HL-60/S4 treated with phorbol 12-myristate 13-acetate at 8.2 ng/mL for 4 days and 3 days (cell line): ENCODE measurements around the gene BTN2A1.
"Not testable (repeated sequence)": the region's sequence is repeated elsewhere in the genome, so short reads cannot be mapped to it uniquely, and the experiment has no call there.

Experiments used
- in situ Hi-C: fragments of 300-500 bp; cut with MboI; formaldehyde crosslinking; loops from 2 replicates; pipeline ENCODE4 v1.15.0; 2022; ENCODE audit warnings: low sequenced_read_pairs

The BTN2A1 gene

GRCh38 chr6:26457806-26458688, at the start of gene BTN2A1:
Gene BTN2A1 (plus strand): TSS chr6:26457955. CDS start chr6:26458637, 682 bp downstream.
- in situ Hi-C loops = no loop called here

DNA sequence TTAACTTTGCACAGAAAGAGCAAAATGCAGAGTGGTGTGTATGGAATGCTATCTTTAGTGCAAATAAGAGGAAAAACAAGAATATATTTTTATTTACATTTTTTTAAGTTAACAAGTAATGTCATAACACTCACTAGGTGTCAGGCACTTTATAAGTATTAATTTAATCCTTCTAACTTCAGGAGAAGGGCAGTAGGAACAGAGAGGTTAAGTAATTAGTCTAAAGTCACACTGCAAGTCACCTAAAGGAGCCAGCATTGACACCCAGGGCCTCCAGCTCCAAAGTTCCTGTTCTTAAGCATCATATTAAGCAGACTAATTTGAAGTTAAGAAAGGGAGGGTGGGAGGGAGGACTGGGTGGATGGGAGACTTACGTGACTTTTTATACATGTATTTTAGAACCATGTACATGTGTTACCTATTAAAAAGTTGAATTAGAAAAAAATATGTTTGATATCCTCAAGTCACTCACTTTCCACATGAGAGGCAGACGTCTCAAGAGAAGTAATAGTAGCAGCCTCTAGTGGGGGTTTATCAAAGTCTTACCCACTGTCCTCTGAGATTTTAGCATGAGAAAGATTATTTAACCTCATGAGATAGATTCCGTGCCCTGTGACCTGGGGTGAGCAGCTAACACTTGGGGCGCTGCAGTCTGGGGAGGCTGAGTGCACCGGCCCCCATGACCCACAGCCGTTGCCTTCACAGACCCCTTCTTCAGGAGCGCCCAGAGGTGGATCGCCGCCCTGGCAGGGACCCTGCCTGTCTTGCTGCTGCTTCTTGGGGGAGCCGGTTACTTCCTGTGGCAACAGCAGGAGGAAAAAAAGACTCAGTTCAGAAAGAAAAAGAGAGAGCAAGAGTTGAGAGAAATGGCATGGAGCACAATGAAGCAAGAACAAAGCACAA, 48.7 kb upstream of the BTN2A1 start:
- in situ Hi-C loops = no loop called here

DNA sequence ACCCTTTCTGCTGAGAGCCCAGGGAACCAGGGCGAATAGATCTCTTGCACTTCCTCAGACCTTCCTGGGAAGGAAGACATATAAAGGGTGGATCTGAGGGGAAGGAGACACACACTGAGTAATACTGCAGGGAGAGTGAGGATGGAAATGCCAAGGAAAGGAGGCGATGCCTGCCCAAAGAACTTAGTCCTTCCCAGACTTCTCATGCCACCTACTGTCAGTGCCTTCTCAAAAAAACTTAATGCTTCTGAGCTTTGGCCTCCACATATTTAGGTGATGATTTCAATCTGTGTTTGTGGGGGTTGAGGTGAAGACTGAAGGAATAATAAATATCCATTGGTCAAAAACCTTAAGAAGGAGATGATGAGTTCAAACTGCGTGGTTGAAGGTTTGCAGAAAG, 46.0 kb upstream of the BTN2A1 start:
- in situ Hi-C loops = no loop called here

DNA sequence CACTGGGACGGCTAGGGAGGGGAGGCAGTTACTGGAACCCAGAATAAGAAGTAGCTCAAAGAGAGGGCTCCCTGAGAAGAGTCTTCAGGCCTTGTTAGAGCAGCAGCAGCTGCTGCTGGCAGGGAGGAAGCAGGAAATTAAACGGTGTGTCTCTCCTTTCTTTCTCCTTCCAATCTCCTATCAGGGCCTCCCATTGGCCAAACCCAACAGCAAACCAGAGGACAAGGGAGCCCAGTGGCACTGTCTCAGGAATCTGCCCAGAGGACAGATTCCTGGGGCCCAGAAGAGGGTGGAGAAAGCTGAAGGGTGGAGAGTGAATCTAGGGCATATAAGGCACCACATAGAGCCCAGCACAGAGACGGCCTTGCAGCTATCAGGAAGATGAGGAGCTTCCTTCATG, 45.5 kb upstream of the BTN2A1 start:
- in situ Hi-C loops = no loop called here

- in situ Hi-C loops = no loop called here
These were observed 44.8 kb upstream of the BTN2A1 start for GRCh38 chr6:26412954-26413353.

DNA sequence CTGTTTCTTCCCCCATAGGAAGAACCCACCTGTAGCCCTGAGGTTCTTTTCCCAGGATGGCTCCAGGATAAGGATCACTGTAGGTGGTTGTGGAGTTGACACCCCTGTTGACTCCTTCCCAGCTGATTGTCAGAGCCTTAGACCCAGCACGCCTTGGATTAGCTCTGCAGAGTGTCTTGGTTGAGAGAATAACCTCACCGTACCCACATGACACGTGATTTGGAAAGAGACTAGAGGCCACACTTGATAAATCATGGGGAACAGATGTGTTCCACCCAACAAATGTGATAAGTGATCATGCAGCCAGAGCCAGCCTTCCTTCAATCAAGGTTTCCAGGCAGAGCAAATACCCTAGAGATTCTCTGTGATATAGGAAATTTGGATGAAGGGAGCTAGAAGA, 43.5 kb upstream of the BTN2A1 start:
- in situ Hi-C loops = no loop called here

DNA sequence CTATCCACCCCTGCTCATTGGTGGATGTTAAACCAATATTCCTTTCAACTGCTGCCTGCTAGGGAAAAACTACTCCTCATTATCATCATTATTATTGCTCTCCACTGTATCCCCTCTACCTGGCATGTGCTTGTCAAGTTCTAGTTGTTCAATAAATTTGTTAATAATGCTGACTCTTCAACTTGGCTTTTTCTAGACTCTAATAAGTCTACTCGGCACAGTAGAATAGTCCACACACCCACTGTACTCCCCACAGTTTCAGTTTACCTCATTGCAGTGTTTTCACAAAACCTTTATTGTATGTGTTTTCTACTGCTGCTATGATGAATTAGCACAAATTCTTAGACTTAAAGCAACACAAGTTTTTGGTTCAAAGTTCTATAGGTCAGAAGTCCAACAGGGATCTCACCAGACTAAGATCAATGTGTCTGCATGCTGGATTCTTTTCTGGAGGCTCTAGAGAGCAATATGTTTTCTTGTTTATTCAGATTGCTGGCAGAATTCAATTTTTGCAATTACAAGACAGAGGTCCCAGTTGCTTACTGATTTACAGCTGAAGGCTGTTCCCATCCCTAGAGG, 42.6 kb upstream of the BTN2A1 start:
- in situ Hi-C loops = no loop called here

DNA sequence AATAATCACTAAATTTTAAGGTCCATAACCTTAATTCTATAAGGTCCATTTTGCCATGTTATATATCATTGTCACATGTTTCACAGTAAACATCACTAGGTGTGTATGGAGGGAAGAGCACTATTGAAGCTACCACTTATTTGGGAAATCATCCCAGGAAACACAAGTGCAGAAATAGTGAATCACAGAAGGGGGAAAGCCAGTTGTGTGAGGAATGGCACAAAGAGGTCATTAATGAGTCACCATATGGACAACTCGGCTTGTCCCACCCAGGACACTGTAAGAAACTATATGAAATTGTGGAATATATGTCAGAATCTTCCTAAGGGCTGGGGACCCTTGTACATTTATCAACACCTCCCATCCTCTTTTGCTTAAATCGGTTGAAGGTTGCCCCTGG, 42.0 kb upstream of the BTN2A1 start:
- in situ Hi-C loops = no loop called here

GRCh38 chr6:26416288-26416687, 41.5 kb upstream of the BTN2A1 start:
- in situ Hi-C loops = no loop called here

GRCh38 chr6:26418077-26418476, 39.7 kb upstream of the BTN2A1 start:
- in situ Hi-C loops = not testable (repeated sequence)

DNA sequence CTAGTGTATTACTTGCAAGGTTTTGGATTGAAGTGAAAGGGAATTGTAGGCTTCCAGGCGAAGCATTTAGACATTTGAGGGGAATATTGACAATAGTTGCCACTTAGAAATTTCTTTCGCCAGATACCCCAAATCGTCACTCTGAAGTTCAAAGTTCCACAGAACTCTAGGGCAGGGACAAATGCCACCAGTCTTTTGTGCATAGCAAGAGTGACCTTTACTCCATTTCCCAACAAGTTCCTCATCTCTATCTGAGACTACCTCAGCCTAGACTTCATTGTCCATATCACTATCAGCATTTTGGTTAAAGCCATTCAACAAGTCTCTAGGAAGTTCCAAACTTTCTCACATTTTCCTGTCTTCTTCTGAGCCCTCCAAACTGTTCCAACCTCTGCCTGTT, 39.0 kb upstream of the BTN2A1 start:
- in situ Hi-C loops = not testable (repeated sequence)

GRCh38 chr6:26420688-26421171, 37.0 kb upstream of the BTN2A1 start:
- in situ Hi-C loops = no loop called here

DNA sequence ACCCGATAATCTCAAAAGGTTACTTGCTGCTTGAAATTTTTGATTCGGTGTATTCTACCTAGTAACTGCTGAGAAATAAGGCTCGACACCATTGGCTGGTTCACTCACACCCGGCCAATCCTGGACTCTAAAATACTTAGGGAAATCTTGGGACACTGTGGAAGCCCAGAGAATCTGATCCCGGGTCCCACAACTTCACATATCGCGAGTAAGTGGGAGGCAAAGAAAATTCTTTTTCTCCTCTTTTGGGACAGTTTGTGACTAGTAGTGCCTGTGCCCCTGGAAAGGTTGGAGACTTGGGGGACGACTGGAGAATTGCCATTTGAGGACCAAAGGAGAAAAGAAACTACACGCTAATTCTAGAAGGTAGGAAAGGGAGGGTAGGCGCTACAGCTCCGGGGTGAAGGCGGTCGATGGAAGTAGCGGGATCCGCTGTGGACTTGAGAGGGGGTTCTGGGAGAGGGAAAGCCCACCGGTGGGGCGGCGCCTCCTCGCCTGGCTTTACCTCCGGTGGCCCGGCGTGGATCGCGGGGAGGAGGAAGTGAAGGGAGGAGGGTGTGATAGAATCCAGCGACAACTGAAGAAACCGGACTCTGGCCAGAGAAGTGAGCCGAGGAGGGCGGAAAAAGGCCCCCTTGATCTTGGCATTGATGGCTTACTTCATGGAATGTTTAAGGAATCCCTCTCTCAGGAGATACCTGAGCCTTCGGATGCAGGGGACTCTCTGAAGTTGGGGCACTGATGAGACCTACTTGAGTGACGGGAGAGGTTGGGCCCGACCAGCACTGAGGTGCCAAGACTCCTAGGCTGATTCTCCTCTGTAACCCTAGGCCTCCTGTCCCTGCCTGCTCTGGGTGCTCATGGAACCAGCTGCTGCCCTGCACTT, 36.3 kb upstream of the BTN2A1 start:
- in situ Hi-C loops = no loop called here

DNA sequence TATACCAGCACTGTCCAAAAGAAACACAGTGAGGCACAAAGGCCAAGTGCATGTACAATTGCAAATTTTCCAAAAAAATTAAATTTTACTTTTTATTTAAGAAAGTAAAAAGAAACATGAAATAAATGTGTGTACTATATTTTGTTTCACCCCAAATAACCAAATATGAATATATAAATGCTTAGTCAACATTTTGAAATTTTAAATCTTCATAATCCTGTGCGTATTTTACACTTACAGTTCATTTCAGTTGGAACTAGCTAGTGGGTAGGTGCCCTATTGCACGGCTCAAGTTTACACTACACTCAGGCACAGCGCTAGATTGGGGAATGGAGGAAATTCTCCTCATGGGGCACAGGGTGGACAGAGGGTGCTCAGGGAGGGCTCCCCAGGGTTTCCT, 35.4 kb upstream of the BTN2A1 start:
- in situ Hi-C loops = no loop called here

- in situ Hi-C loops = no loop called here
These were observed 30.9 kb upstream of the BTN2A1 start for GRCh38 chr6:26426691-26427450.

GRCh38 chr6:26427451-26427809, 30.3 kb upstream of the BTN2A1 start:
- in situ Hi-C loops = no loop called here

DNA sequence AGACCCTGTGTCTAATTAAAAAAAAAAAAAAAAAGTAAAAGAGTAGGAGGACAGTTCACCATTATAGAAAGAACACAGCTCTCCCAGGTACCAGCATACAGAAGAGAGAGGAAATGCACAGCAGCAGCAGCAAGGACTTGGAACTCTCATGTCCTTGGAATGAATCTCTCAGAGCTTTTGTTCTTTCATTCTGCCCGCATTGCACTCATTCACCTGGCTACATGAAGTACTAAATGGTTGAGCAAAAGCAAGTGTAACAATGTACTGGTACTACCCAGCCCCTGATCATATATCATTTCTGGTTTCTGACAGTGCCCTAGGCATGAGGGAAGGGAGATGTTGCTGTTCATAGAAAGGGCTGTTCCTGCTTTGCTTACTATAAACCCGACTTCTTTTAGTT, 29.5 kb upstream of the BTN2A1 start:
- in situ Hi-C loops = no loop called here

DNA sequence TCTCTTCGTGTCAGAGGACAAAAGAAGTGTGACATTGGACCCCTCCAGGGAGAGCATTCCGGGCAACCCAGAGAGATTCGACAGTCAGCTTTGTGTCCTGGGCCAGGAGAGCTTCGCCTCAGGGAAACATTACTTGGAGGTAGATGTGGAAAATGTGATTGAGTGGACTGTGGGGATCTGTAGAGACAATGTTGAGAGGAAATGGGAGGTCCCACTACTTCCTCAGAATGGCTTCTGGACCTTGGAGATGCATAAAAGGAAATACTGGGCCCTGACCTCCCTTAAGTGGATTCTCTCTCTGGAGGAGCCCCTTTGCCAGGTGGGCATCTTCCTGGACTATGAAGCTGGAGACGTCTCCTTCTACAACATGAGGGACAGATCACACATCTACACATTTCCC, 27.0 kb upstream of the BTN2A1 start:
- in situ Hi-C loops = no loop called here

GRCh38 chr6:26431258-26432172, 26.2 kb upstream of the BTN2A1 start:
- in situ Hi-C loops = no loop called here
